ENCODE results near the gene APOL1.
A peak's percentile ranks its signal among the peaks of the same experiment; 100 is the strongest.
"Not testable (repeated sequence)": the region's sequence is repeated elsewhere in the genome, so short reads cannot be mapped to it uniquely, and the experiment has no call there.

Gene APOL1

DNA sequence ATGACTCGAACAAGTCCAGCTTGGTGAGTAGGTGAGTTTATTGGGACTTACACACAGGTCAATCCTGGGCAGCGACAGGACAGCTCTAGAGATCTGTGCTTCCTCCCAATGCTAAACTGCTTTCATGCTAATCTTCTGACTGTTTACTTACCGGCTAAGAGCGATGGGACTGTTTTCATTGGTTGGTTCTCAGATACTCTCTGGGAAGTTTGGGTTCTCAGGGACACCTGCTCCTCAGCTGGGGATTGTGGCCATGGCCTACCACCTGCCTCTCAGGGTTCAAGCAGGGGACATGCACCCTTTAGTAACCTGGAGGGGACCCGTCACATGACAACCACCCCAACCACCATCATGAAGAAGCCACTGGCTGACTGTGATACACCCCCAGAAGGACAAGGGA, 26.7 kb upstream of the APOL1 start:
- no peak for DNase-seq

DNA sequence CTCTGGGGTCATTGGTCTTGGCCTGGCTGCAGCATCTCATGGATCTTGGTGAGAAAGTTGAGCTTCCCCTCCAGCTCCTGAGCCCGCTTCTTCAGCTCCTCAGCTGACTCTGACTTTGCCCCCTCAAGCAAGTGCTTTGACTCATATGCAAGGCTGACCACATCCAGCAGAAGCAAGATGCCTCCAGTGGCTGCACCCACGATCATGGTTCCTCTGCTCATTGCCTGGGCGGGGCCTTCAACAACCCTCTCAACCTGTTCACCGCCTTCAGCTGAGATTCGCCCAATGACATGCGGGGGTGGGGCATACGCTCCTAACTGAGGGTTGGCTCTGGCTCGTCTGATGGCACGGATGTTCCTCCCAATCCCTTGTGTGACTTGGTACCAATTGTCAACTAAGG, 25.5 kb upstream of the APOL1 start:
- no peak for DNase-seq

DNA sequence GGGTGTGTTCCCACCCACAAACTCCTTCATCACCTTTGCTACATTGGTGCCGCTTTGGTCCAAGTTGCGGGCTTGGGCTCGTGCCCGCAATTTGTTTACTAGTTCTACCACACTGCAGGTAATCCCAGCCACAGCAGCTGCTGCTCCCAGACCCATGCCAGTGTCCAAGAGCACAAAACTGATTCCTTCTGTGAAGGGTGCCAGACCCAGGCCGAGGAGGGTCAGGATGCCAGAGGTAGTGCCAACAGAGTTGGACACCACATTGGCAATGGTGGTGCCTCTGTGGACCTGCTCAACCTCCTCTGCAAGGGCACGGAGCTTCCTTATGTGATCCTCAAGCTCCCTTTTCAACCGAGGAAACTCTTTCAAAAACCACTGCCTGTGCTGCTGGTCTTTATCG, 25.1 kb upstream of the APOL1 start:
- no peak for DNase-seq

DNA sequence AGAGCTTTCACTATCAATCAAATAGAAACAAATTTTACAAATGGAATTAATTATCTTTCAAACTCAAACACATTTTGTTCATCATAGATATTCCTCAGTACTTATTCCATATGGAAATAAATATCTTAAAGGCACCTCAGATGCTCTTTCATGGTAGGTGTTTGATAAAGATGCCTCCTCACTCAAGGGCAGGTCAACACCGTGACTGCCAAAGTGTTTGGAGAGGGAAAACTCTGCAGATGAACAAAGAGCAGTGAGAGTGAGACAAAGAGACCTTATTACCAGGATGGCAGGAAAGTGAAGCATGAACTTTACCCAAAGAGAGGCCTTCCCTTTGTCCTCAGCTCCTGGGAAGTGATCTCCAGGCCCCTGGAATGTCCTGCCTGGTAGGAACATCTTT, 24.6 kb upstream of the APOL1 start:
- not testable (repeated sequence) for DNase-seq

DNA sequence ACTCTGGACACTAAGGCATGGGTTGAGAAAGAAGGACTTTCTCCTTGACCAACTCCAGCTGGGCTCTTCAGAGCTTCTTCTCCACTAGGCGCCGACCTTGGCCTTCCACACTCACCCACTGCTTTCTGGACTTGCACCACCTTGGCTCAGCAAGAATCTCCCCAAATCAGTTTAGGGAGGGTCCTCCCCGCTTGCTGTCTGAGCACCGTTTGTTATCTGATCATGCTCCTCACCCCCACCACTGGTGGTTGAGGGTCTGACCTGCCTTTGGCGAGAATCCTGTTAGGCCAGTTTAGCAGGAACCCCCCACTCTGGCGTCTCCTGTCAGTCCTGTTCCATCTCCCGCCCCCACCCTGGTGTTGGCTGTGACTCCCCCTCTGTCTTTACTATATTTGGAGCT, 24.0 kb upstream of the APOL1 start:
- no peak for DNase-seq

DNA sequence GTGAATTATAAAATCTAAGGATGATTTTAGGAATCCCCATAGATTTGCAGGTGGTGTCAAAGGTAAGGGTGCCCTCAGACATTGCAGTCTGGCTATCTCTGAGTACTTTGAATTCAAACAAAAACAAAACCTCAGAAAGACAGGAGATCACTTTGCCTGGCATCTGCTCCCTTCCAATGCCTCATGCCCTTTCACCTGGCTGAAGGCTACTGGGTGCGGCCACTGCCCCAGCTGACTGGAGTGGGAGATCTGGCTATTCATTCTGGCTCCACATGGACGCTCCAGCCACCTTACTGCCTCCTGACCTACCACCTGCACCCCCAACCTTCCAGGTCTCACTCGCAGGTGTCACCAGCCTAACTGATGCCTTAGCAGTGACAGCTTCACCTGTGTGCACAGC, 23.3 kb upstream of the APOL1 start:
- DNase-seq: not testable (repeated sequence)

DNA sequence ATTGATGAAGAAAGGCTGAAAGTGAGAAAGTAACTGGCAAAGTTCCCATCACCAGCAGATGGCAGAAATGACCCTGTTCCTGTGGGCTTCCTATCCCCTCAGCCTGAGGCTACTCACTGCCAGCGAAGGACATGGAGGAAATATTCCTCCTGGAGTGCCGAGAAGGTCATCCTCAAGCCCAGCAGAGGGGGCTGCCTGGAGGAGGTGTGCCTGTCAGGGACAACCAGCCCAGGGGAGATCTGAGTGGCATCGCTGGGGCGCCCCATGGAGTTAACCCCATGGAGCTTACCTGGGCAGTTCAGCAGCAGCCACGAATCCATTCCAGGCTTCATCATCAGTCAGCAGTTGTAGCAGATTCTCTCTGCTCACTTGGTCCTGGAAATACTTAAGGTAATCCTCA, 21.9 kb upstream of the APOL1 start:
- not testable (repeated sequence) for DNase-seq

DNA sequence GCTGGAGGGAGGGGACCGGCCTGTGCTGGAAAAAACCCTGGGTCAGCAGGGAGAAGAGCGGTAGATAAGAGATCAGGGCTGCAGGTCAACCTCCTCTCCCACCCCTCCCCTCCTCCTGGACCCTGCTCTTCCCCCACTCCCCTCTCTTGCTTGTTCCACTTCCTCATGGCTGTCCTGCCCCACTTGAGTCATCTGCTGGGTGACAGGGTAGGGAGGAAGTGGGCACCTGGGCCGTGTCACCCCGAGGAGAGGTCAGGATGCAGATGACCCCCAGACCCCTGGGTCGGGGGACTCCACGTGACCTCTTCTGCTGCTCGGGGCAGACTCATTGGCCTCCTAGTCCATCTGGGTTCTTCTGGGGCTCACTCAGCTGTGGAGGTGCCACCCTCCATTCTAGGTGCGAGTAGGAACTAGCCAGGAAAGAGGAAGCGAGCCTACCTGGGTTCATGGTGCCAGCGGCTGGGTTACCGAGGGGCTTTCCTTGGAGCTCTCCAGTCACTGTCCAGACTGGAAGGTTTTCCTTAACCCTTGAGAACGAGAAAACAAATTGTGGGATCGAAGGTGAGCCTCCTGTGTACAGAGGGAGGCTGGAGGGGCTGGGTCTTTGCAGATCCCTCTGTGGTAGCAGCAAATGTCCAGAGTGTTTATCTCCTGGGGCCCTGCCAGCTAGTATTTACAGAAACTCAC, 20.1 kb upstream of the APOL1 start:
- DNase-seq: no peak

DNA sequence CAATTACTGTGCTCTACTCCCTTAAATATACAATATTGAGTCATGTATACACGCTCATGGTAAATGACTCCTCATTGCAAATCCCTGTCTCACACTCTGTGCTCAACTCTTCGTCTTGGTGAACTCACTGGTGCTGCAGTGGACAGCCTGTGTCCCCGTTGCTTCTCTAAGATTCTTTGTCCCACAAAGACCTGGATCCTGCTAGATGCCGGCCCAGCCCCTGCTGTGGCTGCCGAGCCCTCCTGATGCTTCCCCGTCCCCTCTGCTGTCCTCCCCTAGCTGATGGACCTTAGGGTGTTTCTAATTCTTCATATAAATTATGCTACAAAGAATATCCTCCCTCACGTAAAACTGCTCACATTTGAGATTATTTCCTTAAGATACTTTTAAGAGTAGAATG, 19.1 kb upstream of the APOL1 start:
- DNase-seq: no peak

DNA sequence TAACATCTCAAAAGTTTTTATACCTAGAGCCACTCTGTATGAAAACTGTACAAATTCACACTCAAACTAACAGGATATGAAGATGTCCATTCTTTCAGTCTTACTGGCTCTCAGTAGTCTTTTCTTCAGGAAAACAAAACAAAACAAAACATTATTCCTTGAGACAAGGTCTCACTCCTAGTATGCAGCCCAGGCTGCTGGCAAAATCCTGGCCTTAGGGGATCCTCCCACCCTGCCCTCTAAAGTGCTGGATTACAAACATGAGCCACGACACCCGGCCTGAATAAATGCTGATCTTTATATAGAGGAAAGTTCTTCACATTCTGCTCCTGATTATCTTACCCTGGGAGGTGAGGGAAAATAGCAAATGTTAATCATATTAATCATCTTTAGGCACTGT, 18.7 kb upstream of the APOL1 start:
- DNase-seq: no peak

DNA sequence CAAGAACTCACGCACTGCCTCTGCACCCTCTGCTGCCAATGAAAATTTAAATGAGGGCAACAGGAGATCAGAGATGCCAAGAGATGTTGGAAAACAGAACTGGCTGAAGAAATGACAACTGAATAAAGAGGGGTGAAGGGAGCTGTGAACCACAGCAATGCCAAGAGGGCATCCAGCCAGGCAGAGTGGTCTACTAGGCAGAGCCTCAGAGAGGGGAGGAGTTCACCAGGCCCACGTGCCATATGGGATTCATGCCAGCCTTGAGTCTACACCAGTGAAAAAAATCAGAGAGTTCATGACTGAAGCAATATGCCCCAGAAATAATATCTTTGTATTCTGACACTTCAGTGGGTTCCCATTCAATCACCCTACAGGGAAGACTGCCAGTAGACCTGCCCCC, 18.0 kb upstream of the APOL1 start:
- no peak for DNase-seq

DNA sequence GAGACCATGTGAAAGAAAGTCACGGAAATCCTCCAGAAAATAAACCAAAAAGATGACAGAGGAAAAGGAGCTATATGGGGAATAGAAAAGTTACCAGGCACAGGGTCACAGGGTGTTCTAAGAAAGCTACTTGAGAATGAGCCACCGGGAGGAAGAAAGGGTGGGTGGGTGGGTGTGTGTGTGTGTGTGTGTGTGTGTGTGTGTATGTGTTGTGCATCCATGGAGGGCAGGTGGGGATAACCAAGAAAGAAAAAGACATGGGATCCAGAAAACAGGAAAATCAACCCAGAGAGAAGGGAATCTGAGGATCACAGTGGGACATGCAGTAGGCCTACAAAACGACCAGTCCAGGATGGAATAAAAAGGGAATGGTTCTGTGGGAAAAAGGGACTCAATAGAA, 17.3 kb upstream of the APOL1 start:
- DNase-seq: no peak

DNA sequence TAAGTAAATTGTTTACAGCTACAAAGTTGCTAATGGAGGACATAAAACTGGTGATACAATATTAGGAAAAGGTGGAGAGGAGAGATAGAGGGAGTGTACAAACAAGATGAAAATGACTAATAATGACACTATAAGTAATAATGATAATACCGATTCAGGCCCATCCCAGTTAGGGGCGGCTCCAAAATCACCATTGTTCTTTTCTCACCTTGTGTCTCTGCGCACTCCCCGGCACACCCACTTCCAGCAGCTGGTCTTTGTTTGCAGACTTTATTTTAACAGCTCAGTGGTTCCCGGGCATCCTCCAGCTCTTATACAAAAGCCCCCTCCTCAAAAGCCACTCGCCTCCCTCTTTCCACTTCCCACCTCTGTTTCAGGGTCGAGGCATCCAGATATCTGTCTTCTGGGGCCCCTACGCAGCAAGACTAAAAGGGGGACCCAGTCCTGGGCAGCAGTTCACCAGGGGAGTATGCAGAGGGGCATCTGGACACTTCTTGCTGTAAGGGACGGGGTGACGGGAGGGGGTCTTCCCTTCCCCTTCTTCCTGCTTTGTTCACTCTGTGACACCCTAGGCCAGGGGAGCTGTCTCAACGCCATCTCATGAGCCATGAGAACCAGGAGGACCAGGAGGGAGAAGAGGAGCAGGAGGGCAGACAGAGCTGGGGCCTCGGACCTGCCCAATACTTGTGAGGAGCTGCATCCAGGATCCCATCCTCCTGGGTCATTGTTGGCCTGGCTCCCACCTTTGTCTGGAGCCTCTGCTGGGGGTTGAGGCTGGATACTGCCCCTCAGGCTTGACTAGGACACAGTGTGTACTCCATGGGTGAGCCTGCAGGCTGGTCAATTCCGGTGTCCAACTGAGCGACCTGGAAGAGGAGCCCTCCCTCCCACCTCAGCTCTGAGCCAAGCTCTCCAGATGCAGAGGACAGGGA, 16.3 kb upstream of the APOL1 start:
- DNase-seq: no peak

DNA sequence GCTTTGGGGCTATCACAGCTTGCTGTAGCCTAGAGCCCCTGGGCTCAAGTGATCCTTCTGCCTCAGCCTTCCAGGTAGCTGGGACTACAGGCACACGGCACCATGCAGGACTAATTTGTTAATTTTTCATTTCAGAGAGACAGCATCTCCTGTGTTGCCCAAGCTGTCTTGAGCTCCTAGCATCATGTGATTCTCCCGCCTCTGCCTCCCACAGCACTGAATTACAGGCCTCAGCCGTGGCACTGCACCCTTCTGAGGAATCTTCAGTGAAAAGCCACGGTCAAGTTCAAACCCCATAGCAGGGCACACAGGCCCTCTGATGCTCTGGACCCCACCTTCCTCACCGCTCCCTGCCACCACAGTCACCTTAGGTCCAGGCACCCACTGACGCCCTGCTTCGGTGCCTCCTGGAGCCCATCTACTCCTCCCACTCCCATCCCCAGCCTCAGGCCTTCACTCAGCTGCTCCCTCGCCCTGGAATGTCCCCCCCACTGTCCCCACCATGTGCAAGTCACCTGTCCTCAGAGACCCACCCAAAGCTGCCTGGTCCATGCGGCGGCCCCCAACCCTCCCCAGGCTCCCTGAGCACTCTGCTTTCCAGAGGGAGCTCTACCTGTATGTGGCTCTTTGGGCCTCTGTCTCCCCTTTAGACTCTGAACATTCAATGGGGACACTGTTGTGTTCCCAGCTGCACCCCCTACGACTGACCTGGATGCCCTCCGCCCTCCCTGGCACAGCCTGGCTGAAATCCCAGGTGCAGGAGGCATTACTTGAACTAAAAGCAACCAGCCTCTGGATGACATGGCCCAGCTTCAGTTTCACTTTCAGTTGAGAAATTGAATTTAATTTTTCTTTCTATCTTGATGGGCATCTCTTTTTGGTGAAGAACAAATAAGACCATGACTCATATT, 15.2 kb upstream of the APOL1 start:
- no peak for DNase-seq

DNA sequence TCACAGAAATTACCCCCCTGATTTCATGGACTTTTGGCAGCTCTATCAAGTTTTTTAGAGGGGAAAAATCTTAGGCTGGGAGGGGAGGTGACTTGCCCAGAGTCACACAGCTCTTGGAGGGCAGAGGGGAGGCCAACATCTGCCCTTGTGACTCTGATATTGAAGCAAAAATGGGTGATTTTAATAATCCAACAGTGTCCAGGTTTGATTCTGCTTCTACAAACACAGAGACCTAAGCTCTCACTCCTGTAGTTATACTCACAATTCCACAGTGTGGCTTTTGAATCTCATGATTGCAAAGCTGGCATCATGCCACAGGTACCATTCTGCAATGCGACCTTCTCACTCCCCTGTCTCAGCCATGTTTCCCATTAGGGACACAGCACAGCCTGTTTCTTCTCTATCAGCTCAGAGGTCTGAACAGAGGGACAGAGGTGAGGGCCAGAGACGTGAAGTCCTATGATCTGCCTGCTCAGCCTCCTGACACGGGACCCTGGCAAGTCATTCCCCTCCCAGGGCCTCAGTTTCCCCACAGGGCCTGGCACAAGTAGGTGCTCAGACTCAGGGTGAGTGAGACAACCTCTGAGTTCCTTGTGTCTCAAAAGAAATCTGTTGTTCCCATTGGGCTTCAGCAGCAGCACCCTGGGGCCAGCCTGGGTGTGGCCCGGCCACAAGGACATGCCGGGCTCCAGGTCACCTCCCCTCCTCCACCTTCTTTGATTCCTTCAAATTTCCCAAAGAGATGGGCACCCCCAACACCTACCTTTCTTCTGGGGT, 14.4 kb upstream of the APOL1 start:
- peak in 1 of 2 experiments; percentile 2 for DNase-seq

DNA sequence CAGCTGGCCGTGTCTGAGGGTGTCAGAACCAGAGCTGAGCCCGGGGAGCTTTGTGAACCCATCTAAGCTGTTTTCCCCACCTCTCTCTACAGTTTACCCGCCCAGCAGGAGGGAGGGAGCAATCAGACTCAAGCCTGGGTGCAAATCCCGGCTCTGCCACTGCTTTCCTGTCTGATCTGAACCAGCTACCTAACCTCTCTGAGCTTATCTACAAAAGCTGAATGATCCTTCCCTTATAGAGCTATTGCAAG, 13.9 kb upstream of the APOL1 start:
- no peak for DNase-seq

DNA sequence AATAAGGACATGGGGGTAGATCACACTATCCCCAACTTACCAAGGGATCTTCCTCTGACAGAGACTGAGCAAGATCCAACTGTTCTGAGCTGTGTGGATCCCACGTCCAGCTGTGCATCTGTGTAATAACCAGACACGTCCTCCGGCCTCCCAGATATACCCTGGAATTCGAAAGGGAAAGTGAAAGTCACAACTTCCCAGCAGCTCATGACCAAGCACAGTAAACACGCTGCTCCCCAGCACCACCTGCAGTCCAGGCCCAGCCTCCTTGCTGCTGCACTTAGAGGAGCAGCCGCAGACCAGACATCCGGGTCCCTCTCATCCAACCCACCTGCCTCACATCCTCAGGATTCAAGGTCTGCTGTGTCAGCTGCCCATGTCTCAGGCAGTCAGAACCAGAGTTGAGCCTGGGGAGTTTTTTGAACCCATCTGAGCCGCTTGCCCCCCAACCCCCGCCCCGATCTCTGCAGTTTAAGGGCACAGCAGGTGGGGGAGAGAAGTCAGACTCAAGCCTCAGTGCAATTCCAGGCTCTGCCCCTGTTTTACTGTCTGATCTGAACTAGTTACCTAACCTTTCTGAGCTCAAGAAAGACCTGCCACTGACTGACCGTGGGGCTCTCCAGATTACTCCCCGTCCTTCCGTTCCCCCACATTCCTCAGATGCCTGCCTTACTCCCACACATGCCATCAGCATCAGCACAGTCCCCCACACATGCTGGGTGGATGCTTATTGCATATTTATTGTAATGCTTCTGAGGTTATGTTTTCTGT, 13.3 kb upstream of the APOL1 start, which contains the start of gene APOL2:
APOL2 (minus strand) TSS at position 127 of the 771 bp plus-strand sequence. CDS start 6,365 bp downstream, outside the sequence.
- DNase-seq: peak; percentile 64 to 87

DNA sequence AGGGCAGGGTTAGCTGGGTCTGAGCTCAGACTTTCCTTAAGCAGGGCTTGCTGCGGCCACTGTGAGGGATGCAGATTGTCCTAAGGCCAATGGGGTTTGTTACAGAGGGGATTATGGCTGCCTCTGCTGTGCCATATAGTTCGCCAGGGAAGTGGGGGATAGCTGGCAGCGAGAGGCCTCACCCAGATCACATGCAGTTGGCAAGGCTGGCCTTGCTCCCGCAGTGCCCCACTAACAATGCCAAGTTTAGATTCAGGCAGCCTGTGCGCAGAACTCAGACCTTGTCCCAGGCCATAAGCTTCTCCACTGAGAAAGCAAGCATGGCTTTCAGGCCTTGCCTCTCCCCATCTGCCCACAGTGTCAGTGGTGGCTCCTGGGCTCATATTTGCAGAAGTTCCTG, 8.9 kb upstream of the APOL1 start:
- no peak for DNase-seq

DNA sequence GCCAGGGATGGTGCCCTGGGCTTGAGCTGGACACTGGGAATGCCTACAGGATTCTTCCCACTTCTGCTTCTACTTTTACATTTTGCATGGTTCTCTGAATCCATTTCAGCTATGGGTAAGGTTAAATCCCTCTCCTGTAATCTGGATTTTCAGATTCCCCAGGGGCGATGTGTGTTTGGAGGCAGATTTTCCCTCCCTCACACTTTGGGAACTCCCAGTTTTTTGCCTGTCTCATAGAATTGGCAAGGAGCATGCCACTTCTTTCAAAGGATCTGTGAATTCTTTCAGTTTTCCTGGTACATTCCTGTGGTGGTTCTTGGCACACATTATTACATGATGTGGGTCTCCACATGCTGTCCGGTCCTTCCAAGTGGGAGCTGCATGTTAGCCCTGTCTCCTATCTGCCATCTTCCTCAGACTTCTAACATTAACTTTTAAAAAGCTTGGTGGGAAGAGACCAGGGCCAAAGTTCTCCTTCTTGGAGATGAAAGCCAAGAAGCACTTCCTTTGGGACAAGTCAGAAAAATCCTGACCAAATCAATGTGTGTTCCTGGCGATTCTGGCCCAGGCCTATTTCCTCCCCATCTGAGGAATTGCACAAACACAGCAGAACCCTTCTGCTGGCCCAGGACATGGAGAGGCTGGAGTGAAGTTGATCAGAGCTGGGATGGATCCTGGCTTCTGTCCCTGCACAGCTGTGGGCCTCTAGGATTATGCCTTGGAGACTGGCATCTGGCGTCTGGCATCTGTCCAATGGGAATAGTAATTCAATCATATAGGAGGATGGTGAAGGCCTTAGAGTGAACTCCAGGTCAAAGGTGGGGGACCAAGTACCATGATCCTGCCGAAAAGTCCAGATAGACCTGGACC, 8.2 kb upstream of the APOL1 start:
- peak; percentile 65 to 93 for DNase-seq

DNA sequence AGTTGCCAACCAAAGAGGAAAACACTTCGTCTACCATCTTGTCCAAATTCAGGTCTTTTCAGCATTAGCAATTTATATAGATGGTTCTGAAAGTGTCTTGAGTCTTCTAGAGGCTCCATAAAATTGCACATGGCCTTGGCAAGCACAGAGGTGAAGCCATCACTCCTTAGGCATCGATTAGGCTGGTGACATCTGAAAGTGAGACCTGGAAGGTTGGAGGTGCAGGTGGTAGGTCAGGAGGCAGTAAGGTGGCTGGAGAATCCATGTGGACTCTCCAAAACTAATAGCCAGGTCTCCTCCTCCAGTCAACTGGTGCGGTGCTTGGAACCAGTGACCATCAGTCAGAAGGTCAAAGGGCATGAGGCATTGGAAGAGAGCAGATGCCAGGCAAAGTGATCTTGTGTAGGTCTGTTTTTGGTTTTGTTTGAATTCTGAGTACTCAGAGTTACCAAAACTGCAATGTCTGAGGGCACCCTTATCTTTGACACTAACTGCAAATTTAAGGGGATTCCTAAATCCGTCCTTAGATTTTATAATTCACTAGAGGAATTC, 7.1 kb upstream of the APOL1 start:
- no peak for DNase-seq

All from NCI-H524 (cell line).